Measurements from ENCODE around the gene PRAME. TPM values are rescaled to one million over a fixed set of nuclear protein-coding genes. Genes with fewer than 3 reads are reported as not detected.

PRAME gene
- total and polyA plus RNA-seq, 2 experiments from 2014 or later, result not detected

DNA sequence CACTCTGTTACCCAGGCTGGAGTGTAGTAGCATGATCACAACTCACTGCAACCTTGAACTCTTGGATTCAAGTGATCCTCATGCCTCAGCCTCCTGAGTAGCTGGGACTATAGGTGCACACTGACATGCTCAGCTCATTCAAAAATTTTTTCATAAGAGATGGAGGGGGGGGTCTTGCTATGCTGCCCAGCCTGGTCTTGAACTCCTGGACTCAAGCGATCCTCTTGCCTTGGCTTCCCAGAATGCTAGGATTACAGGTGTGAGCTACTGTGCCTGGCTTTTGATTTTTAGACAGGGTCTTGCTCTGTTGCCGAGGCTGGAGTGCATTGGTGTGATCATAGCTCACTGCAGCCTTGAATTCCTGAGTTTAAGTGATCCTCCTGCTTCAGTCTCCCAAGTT is 14.0 kb downstream of the PRAME start (continued):
- TF ChIP-seq CREB1 (CRISPR knock-in tag; IDR thresholded peaks at IDR 0.05; ENCODE audit: low read depth), result no peak

GRCh38 chr22:22538226-22538989 is 20.7 kb downstream of the PRAME start:
- Mint-ChIP-seq H3K36me3 (ENCODE audit: low read depth) (no peaks in the 10 kb centered on the region; the same call in 2 of the 3 replicates), H3K9me3 (peaks cover 10% of the 10 kb centered on the region; the same call in 2 of the 3 replicates), H3K4me3 (no peak overlapping the region), H3K27me3 (ENCODE audit: insufficient read depth, low read depth, poor library complexity) (peaks cover 78% of the 10 kb centered on the region), H3K27ac (no peak overlapping the region), H3K4me1 (no peaks in the 10 kb centered on the region)
- Histone ChIP-seq H3K9me2 (ENCODE audit: insufficient read depth) (no peaks in the 10 kb centered on the region), H3K4me3 (no peak overlapping the region), H3K4me2 (no peak overlapping the region), H3K27me3 (ENCODE audit: insufficient read depth) (peaks cover 100% of the 10 kb centered on the region), H3K4me1 (ENCODE audit: insufficient read depth) (no peaks in the 10 kb centered on the region), H3K27ac (ENCODE audit: low read depth) (no peak overlapping the region), H3K36me3 (ENCODE audit: insufficient read depth) (no peaks in the 10 kb centered on the region), H3K79me2 (replicated peaks; ENCODE audit: insufficient read depth) (no peaks in the 10 kb centered on the region), H3F3A (replicated peaks; ENCODE audit: low read depth) (no peaks in the 10 kb centered on the region), H4K20me1 (replicated peaks; ENCODE audit: insufficient read depth) (no peaks in the 10 kb centered on the region), H2AFZ (no peak overlapping the region)
- TF ChIP-seq EZH2 (IDR thresholded peaks at IDR 0.05; ENCODE audit: low read depth, unreplicated experiment) (no peak), JUNB (IDR thresholded peaks at IDR 0.05; ENCODE audit: unreplicated experiment) (no peak), POLR2AphosphoS5 (IDR thresholded peaks at IDR 0.05; ENCODE audit: low read depth) (no peak)
- DNase-seq (ENCODE audit: low spot score) (no peak), ATAC-seq (no peak)

- Histone ChIP-seq H2AFZ (no peak overlapping the region), H3K4me3 (no peak overlapping the region), H3K4me2 (no peak overlapping the region), H3K9me2 (ENCODE audit: insufficient read depth) (no peaks in the 10 kb centered on the region), H4K20me1 (replicated peaks; ENCODE audit: insufficient read depth) (no peaks in the 10 kb centered on the region), H3K27me3 (ENCODE audit: insufficient read depth) (peaks cover 99% of the 10 kb centered on the region), H3K79me2 (replicated peaks; ENCODE audit: insufficient read depth) (no peaks in the 10 kb centered on the region), H3K36me3 (ENCODE audit: insufficient read depth) (no peaks in the 10 kb centered on the region), H3K4me1 (ENCODE audit: insufficient read depth) (no peaks in the 10 kb centered on the region), H3K27ac (ENCODE audit: low read depth) (no peak overlapping the region), H3F3A (replicated peaks; ENCODE audit: low read depth) (no peaks in the 10 kb centered on the region)
- Mint-ChIP-seq H3K36me3 (ENCODE audit: low read depth) (no peaks in the 10 kb centered on the region), H3K27me3 (ENCODE audit: insufficient read depth, low read depth, poor library complexity) (peaks cover 72% of the 10 kb centered on the region), H3K4me3 (no peak overlapping the region), H3K9me3 (peaks cover 10% of the 10 kb centered on the region; the same call in 2 of the 3 replicates), H3K27ac (no peak overlapping the region), H3K4me1 (no peaks in the 10 kb centered on the region)
- ATAC-seq (no peak), DNase-seq (ENCODE audit: low spot score) (no peak)
- TF ChIP-seq, protein P1, sequence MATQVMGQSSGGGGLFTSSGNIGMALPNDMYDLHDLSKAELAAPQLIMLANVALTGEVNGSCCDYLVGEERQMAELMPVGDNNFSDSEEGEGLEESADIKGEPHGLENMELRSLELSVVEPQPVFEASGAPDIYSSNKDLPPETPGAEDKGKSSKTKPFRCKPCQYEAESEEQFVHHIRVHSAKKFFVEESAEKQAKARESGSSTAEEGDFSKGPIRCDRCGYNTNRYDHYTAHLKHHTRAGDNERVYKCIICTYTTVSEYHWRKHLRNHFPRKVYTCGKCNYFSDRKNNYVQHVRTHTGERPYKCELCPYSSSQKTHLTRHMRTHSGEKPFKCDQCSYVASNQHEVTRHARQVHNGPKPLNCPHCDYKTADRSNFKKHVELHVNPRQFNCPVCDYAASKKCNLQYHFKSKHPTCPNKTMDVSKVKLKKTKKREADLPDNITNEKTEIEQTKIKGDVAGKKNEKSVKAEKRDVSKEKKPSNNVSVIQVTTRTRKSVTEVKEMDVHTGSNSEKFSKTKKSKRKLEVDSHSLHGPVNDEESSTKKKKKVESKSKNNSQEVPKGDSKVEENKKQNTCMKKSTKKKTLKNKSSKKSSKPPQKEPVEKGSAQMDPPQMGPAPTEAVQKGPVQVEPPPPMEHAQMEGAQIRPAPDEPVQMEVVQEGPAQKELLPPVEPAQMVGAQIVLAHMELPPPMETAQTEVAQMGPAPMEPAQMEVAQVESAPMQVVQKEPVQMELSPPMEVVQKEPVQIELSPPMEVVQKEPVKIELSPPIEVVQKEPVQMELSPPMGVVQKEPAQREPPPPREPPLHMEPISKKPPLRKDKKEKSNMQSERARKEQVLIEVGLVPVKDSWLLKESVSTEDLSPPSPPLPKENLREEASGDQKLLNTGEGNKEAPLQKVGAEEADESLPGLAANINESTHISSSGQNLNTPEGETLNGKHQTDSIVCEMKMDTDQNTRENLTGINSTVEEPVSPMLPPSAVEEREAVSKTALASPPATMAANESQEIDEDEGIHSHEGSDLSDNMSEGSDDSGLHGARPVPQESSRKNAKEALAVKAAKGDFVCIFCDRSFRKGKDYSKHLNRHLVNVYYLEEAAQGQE (IDR thresholded peaks at IDR 0.05; ENCODE audit: unreplicated experiment), result no peak
- TF ChIP-seq JUNB (IDR thresholded peaks at IDR 0.05; ENCODE audit: unreplicated experiment) (no peak), EZH2phosphoT487 (IDR thresholded peaks at IDR 0.05; ENCODE audit: unreplicated experiment) (no peak), ZNF462 (CRISPR knock-in tag; IDR thresholded peaks at IDR 0.05) (no peak), NANOG (IDR thresholded peaks at IDR 0.05; ENCODE audit: borderline replicate concordance) (no peak), EZH2 (IDR thresholded peaks at IDR 0.05; ENCODE audit: low read depth, unreplicated experiment) (no peak)
These were observed 22.1 kb downstream of the PRAME start for GRCh38 chr22:22536916-22537315.
